HepG2 (cell line): ENCODE results near the gene ZNF575. TPM values are rescaled to one million over a fixed set of nuclear protein-coding genes. Genes with fewer than 3 reads are reported as not detected.

ENCODE experiments used
- CBX2 ChIP-seq, 2 experiments: fragments of 200-600 bp in 1 of 2; sonication (generic); formaldehyde crosslinking in 1 of 2; IDR thresholded peaks; 2 replicates each; pipeline versions ENCODE4 v1.7.0 to v1.8.1; 2018 to 2022; ENCODE audit warnings: low read depth in 2 of 2, low read length in 1 of 2, mild to moderate bottlenecking in 1 of 2, missing genetic modification reagents in 1 of 2
- FLYWCH1 ChIP-seq: sonication (generic); formaldehyde crosslinking; IDR thresholded peaks from 2 replicates; pipeline ENCODE4 v1.8.1; 2023; ENCODE audit warnings: mild to moderate bottlenecking, missing genetic modification reagents
- FOXJ3 ChIP-seq: sonication (generic); formaldehyde crosslinking; IDR thresholded peaks from 2 replicates; pipeline ENCODE4 v1.4.0; 2020; ENCODE audit warnings: missing genetic modification reagents, mild to moderate bottlenecking, borderline replicate concordance
- JUND ChIP-seq: sonication (generic); formaldehyde crosslinking; IDR thresholded peaks from 2 replicates; pipeline ENCODE4 v1.8.0; 2022; ENCODE audit warnings: mild to moderate bottlenecking, missing genetic modification reagents
- KLF12 ChIP-seq: sonication (generic); formaldehyde crosslinking; IDR thresholded peaks from 2 replicates; pipeline ENCODE4 v1.4.0; 2020; ENCODE audit warnings: missing genetic modification reagents, borderline replicate concordance
- KMT2A ChIP-seq: sonication (generic); formaldehyde crosslinking; IDR thresholded peaks from 2 replicates; pipeline ENCODE4 v1.4.0; 2020; ENCODE audit warnings: missing genetic modification reagents
- NR2F2 ChIP-seq: IDR thresholded peaks from 2 replicates; pipeline ENCODE4 v1.6.1; 2012; ENCODE audit warnings: low read depth, inconsistent platforms, borderline replicate concordance
- POLR2G ChIP-seq: fragments of 200-400 bp; formaldehyde crosslinking; IDR thresholded peaks from 2 replicates; pipeline ENCODE4 v1.6.1; 2018; ENCODE audit warnings: mild to moderate bottlenecking, low read depth, low read length, moderate library complexity
- TCF7L2 ChIP-seq: IDR thresholded peaks from 2 replicates; pipeline ENCODE4 v1.6.1; 2011; ENCODE audit warnings: mild to moderate bottlenecking, low read depth, low read length, moderate library complexity
- ZFP36 ChIP-seq: fragments of 150-350 bp; IDR thresholded peaks from 2 replicates; pipeline ENCODE4 v1.6.1; 2018; ENCODE audit warnings: borderline replicate concordance, low read length, low read depth; ENCODE audit not compliant: partially characterized antibody
- ZMYM3 ChIP-seq: sonication (generic); formaldehyde crosslinking; IDR thresholded peaks from 2 replicates; pipeline ENCODE4 v1.5.1; 2020; ENCODE audit warnings: mild to moderate bottlenecking, missing genetic modification reagents
- ZNF136 ChIP-seq: sonication (generic); formaldehyde crosslinking; IDR thresholded peaks from 2 replicates; pipeline ENCODE4 v1.8.1; 2022; ENCODE audit warnings: low read depth, mild to moderate bottlenecking, moderate library complexity, missing genetic modification reagents
- ZNF260 ChIP-seq: sonication (generic); formaldehyde crosslinking; IDR thresholded peaks from 2 replicates; pipeline ENCODE4 v1.4.0; 2020; ENCODE audit warnings: missing genetic modification reagents, low read depth, mild to moderate bottlenecking, borderline replicate concordance
- ZNF333 ChIP-seq: sonication (generic); formaldehyde crosslinking; IDR thresholded peaks from 2 replicates; pipeline ENCODE4 v1.4.0; 2020; ENCODE audit warnings: mild to moderate bottlenecking, missing genetic modification reagents, borderline replicate concordance
- ZNF441 ChIP-seq: sonication (generic); formaldehyde crosslinking; IDR thresholded peaks from 2 replicates; pipeline ENCODE4 v1.7.0; 2021; ENCODE audit warnings: missing genetic modification reagents, borderline replicate concordance
- ZNF546 ChIP-seq: sonication (generic); formaldehyde crosslinking; conservative IDR thresholded peaks from 2 replicates; pipeline ENCODE4 v1.8.1; 2023; ENCODE audit warnings: mild to moderate bottlenecking, missing genetic modification reagents
- ZNF563 ChIP-seq: sonication (generic); formaldehyde crosslinking; IDR thresholded peaks from 2 replicates; pipeline ENCODE4 v1.8.0; 2022; ENCODE audit warnings: mild to moderate bottlenecking, moderate library complexity, missing genetic modification reagents
- ZNF773 ChIP-seq: sonication (generic); formaldehyde crosslinking; IDR thresholded peaks from 2 replicates; pipeline ENCODE4 v1.4.0; 2020; ENCODE audit warnings: missing genetic modification reagents, borderline replicate concordance
- ZNF777 ChIP-seq: sonication (generic); formaldehyde crosslinking; IDR thresholded peaks from 2 replicates; pipeline ENCODE4 v1.4.0; 2020; ENCODE audit warnings: missing genetic modification reagents
- polyA plus RNA-seq, 8 experiments: library from polyadenylated mRNA; depleted of rRNA in 3 of 8; stranded (reverse) in 7 of 8; unstranded in 1 of 8; fragments of >200 nt; fragmentation: Illumina TruSeq in 4 of 8; extraction: Trizol in 4 of 8; gene quantifications; 2 replicates each; pipeline versions ENCODE4 v1.2.1 to v1.2.3, GENCODE V29; 2011 to 2016; ENCODE audit warnings: low read depth in 4 of 8, missing spikeins in 1 of 8, mixed read lengths in 1 of 8; ENCODE audit not compliant: insufficient read depth in 1 of 8
- total RNA-seq, 5 experiments: library from RNA; depleted of rRNA; stranded (reverse); fragments of >200 nt; fragmentation: Illumina TruSeq; extraction: Trizol; gene quantifications; 2 replicates each; pipeline ENCODE4 v1.2.3, GENCODE V29; 2016; ENCODE audit warnings: low read depth in 1 of 5
- TF ChIP-seq, protein P1 (sequence below): sonication (generic); formaldehyde crosslinking; IDR thresholded peaks from 2 replicates; pipeline ENCODE4 v1.4.0; 2020; ENCODE audit warnings: mild to moderate bottlenecking, missing genetic modification reagents
- TF ChIP-seq, protein P2 (sequence below): sonication (generic); formaldehyde crosslinking; IDR thresholded peaks from 2 replicates; pipeline ENCODE4 v1.5.1; 2020; ENCODE audit warnings: mild to moderate bottlenecking, missing genetic modification reagents, moderate library complexity
- TF ChIP-seq, protein P3 (sequence below): sonication (generic); IDR thresholded peaks from 2 replicates; pipeline ENCODE4 v1.6.1; 2016; ENCODE audit warnings: low read depth, borderline replicate concordance
- TF ChIP-seq, protein P4 (sequence below): sonication (generic); formaldehyde crosslinking; IDR thresholded peaks from 2 replicates; pipeline ENCODE4 v1.4.0; 2020; ENCODE audit warnings: missing genetic modification reagents, low read depth, mild to moderate bottlenecking, borderline replicate concordance

Gene ZNF575
- total and polyA plus RNA-seq, 2 of the 13 experiments (the other 11 are each of a cell fraction or from before 2014, with no cell fraction given) = 0.17 to 0.27 TPM

DNA sequence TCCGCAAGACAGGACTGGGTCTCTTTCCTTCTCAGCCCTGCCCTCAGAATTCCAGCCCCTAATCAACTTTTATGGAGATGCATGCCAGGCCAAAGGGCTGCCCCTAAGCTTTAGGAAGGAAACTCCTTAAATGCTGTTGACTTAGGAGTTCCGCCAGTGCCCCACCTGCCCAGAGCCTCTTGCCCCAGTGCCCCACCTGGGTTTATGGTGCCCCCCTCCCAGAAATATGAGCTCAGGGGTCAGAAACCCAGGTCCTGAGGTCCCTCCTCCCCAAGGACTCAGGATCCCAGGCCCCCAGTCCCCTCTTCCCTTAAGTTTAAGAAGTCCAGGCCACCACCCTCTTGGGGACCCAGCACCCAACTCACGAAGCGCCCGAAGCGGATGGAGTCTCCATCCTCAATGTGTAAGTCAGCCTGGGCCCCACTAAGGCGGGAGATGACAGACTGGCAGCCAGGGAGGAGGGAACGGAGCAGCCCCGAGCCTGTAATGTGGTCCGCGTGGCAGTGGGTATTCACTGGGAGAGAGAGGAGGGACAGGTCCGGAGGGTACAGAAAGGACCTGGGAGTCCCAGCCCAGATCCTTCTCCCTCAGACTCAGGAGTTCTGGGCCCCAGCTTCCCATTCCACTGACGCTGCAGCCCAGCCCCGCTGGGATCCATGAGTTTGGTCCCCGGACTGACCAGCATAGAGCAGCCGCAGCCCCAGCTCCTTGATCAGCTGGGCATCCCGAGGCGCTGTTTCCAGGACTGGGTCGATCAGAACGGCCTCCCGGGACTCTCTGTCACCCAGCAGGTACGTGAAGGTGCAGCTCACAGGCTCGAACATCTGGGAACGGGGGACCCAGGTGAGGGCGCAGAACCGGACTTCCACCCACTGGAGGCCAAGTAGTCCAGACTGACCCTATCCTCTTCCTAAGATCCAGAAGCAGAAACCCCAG, 6.9 kb upstream of the ZNF575 start (continued):
- TF ChIP-seq NR2F2 = no peak
- TF ChIP-seq ZNF333 = no peak
- TF ChIP-seq CBX2 (IDR thresholded peaks at IDR 0.05; ENCODE audit: low read depth, low read length) = no peak
- no peak for TF ChIP-seq CBX2 (CRISPR knock-in tag; IDR thresholded peaks at IDR 0.05; ENCODE audit: low read depth)
- no peak; the same call in 1 of the 2 replicates for TF ChIP-seq KMT2A
- 0 out of 2 replicates have a peak, but pooled peaks have one; percentile 8 for TF ChIP-seq ZNF546 (CRISPR knock-in tag)
- TF ChIP-seq, protein P1, sequence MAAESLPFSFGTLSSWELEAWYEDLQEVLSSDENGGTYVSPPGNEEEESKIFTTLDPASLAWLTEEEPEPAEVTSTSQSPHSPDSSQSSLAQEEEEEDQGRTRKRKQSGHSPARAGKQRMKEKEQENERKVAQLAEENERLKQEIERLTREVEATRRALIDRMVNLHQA (CRISPR knock-in tag) = no peak
- TF ChIP-seq ZNF773 (CRISPR knock-in tag) = no peak
- 0 out of 2 replicates have a peak, but pooled peaks have one; percentile 27 for TF ChIP-seq ZNF441 (CRISPR knock-in tag)
- TF ChIP-seq TCF7L2 = no peak
- TF ChIP-seq ZFP36 = no peak
- TF ChIP-seq ZNF777 (CRISPR knock-in tag) = no peak
- TF ChIP-seq ZNF136 (CRISPR knock-in tag) = no peak
- TF ChIP-seq POLR2G = no peak
- TF ChIP-seq, protein P2, sequence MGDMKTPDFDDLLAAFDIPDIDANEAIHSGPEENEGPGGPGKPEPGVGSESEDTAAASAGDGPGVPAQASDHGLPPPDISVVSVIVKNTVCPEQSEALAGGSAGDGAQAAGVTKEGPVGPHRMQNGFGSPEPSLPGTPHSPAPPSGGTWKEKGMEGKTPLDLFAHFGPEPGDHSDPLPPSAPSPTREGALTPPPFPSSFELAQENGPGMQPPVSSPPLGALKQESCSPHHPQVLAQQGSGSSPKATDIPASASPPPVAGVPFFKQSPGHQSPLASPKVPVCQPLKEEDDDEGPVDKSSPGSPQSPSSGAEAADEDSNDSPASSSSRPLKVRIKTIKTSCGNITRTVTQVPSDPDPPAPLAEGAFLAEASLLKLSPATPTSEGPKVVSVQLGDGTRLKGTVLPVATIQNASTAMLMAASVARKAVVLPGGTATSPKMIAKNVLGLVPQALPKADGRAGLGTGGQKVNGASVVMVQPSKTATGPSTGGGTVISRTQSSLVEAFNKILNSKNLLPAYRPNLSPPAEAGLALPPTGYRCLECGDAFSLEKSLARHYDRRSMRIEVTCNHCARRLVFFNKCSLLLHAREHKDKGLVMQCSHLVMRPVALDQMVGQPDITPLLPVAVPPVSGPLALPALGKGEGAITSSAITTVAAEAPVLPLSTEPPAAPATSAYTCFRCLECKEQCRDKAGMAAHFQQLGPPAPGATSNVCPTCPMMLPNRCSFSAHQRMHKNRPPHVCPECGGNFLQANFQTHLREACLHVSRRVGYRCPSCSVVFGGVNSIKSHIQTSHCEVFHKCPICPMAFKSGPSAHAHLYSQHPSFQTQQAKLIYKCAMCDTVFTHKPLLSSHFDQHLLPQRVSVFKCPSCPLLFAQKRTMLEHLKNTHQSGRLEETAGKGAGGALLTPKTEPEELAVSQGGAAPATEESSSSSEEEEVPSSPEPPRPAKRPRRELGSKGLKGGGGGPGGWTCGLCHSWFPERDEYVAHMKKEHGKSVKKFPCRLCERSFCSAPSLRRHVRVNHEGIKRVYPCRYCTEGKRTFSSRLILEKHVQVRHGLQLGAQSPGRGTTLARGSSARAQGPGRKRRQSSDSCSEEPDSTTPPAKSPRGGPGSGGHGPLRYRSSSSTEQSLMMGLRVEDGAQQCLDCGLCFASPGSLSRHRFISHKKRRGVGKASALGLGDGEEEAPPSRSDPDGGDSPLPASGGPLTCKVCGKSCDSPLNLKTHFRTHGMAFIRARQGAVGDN (CRISPR knock-in tag) = 0 out of 2 replicates have a peak, but pooled peaks have one; percentile 7
- TF ChIP-seq ZMYM3 (CRISPR knock-in tag) = no peak
- TF ChIP-seq KLF12 (CRISPR knock-in tag) = no peak
- TF ChIP-seq, protein P3, sequence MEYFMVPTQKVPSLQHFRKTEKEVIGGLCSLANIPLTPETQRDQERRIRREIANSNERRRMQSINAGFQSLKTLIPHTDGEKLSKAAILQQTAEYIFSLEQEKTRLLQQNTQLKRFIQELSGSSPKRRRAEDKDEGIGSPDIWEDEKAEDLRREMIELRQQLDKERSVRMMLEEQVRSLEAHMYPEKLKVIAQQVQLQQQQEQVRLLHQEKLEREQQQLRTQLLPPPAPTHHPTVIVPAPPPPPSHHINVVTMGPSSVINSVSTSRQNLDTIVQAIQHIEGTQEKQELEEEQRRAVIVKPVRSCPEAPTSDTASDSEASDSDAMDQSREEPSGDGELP = peak; percentile 87; the same call in 1 of the 2 replicates
- TF ChIP-seq FOXJ3 (CRISPR knock-in tag) = no peak
- 0 out of 2 replicates have a peak, but pooled peaks have one; percentile 27 for TF ChIP-seq ZNF563 (CRISPR knock-in tag)
- no peak for TF ChIP-seq JUND (CRISPR knock-in tag)
- TF ChIP-seq ZNF260 (CRISPR knock-in tag) = no peak
- TF ChIP-seq FLYWCH1 (CRISPR knock-in tag) = no peak
- TF ChIP-seq, protein P4, sequence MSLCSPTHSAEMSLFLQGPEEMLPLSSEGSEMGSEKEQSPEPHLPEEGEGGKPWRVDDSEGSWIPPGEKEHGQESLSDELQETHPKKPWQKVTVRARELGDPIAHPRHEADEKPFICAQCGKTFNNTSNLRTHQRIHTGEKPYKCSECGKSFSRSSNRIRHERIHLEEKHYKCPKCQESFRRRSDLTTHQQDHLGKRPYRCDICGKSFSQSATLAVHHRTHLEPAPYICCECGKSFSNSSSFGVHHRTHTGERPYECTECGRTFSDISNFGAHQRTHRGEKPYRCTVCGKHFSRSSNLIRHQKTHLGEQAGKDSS (CRISPR knock-in tag) = no peak
